HL-60/S4 treated with phorbol 12-myristate 13-acetate at 8.2 ng/mL for 4 days and 3 days (cell line): ENCODE data around the gene GTF2H3.
"Not testable (repeated sequence)": the region's sequence is repeated elsewhere in the genome, so short reads cannot be mapped to it uniquely, and the experiment has no call there.

ENCODE experiments used
- in situ Hi-C: fragments of 300-500 bp; cut with MboI; formaldehyde crosslinking; loops from 2 replicates; pipeline ENCODE4 v1.15.0; 2022; ENCODE audit warnings: low sequenced_read_pairs

Gene GTF2H3

DNA sequence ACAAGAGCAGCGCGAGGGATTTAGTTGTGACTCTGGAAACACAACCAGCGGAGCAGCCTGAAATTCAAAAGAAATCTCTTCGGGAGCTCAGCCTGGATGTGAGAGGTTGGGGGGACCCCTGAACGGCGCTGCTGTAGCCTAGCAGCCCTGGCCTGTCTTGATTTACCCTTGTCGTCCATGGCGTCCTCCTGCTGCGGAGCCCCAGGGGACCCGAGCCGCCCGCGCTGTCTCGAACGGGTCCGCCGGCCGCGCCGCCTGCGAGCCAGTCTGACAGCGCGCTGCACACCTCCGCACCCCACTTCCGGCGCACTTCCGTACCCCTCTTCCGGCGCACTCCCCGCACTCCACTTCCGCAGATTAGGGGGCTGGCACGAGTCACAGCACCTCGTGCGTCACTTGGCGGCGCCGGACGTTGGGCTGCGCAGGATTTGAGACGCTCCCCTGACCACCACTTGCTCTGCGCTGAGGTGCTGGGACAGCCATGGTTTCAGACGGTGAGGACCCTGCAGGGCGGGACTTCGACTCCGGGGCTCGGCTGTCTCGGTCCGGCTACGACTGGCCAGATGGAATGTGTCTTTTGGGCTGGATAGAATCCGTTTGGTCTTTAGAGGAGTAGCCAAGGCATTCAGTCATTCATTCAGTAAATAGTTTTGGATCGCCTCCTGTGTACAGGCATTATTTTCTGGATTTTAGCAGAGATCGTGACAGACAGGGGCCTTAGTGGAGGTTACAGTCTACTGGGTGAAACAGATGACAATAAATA is at the start of gene GTF2H3, which contains the start of gene EIF2B1:
Gene GTF2H3 (plus strand): TSS at position 451 of the 763 bp plus-strand sequence. CDS start 31 bp downstream, at position 482.
Gene EIF2B1 (minus strand): TSS at position 308 of the 763 bp plus-strand sequence. CDS start 129 bp downstream, at position 179.
- in situ Hi-C loops, result no loop called here

DNA sequence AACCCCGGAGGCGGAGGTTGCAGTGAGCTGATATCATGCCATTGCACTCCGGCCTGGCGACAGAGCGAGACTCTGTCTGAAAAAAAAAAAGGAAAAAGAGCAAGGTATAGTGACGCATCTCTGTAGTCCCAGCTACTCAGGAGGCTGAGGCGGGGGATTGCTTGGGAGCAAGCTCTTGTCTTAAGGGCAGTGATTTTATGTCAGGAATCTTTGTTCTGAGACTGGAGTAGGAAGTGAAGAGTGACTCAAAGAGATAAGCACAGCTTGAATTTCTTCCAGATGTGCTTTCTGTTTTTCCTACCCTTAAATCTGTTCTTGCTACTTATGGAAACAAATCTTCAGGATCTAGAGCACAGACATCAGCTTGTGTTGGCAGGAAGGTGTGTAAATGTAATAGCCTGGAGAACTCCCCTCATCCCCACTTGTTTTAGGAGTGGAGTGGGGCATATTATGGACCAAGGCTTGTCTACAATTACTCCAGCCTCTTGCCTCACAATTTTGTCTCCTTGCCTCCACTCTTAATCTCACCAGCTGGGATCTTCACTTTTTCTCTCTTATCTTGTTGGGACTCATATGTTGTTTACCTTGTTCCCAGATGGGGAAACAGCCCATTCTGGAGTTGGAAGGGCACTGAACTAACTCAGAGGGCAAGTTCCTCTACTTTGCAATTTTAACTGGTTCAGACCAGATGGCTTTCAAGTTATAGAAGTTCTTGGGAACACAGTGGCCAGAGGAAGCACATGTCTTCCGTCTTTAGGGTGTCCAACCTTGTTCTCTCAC is 41.7 kb upstream of the GTF2H3 start:
- in situ Hi-C loops, result no loop called here

GRCh38 chr12:123595729-123596128 is 37.9 kb upstream of the GTF2H3 start:
- in situ Hi-C loops, result no loop called here

GRCh38 chr12:123597100-123597499 is 36.5 kb upstream of the GTF2H3 start:
- in situ Hi-C loops, result no loop called here

GRCh38 chr12:123598522-123598921 is 35.1 kb upstream of the GTF2H3 start:
- in situ Hi-C loops, result no loop called here

DNA sequence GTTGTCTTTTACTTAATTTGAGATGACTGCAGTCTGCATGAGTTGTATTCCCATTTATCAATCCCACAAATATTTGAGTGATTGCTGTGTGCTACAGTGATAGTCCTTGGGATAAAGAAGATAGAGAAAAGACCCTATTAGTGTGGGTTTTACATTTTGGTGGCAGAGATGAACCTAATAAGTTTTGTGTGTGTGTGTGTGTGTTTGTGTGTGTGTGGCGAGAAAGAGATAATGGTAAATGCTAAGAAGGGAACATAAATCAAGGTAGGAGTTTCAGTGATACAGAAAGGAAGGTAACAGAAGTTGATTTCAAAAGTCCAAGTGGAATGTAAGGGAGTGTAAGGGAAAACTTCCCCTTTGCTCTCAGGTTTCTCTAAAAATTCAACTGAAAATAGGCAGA is 34.3 kb upstream of the GTF2H3 start:
- in situ Hi-C loops, result no loop called here

GRCh38 chr12:123599721-123600120 is 33.9 kb upstream of the GTF2H3 start:
- in situ Hi-C loops, result no loop called here

- in situ Hi-C loops, result no loop called here
Measured at GRCh38 chr12:123601602-123602489, 31.8 kb upstream of the GTF2H3 start, which contains the start of gene DDX55. TSS of gene DDX55 (plus strand) at chr12:123602099. CDS start at chr12:123602149, 50 bp downstream.

DNA sequence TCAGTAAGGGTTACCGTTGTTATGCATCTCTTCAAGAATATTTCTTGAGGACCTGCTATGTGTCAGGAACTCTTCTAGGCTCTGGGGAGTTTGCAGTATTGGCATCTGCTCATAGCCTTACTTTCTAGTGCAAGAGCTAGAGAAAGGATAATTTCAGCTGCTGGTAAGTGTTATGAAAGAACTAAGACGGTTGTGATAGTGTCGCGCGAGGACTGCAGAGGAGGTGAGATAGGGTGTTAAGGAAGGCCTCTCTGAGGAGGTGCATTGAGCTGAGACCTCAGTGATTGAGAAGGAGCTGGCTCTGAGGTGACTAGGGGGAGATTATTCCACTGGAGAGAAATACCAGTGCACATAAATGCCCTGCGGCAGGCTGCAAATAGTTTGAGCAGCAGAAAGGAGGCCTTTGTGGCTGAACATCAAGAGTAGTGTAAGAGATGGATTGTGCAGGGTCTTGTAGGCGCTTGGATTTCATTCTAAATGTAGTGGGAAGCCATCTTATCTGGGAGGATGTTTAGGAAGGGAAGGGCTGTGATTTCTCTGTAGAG is 30.9 kb upstream of the GTF2H3 start:
- in situ Hi-C loops, result no loop called here

DNA sequence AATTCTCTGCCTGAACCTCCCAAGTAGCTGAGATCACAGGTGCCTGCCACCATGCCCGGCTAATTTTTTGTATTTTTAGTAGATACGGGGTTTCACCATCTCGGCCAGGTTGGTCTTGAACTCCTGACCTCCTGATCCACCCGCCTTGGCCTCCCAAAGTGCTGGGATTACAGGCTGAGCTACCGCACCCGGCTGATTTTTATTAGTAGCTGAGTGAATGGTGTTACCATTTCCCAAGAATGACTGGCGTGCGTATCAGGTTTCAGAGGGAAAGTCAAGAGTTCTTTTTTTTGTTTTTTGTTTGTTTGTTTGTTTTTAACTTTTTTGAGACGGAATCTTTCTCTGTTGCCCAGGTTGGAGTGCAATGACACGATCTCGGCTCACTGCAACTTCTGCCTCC is 30.1 kb upstream of the GTF2H3 start:
- in situ Hi-C loops, result not testable (repeated sequence)

GRCh38 chr12:123607756-123608155 is 25.9 kb upstream of the GTF2H3 start:
- in situ Hi-C loops, result no loop called here

- in situ Hi-C loops, result no loop called here
Measured at GRCh38 chr12:123608182-123608581, 25.4 kb upstream of the GTF2H3 start.

GRCh38 chr12:123614110-123614509 is 19.5 kb upstream of the GTF2H3 start:
- in situ Hi-C loops, result no loop called here

GRCh38 chr12:123614531-123614930 is 19.1 kb upstream of the GTF2H3 start:
- in situ Hi-C loops, result no loop called here

GRCh38 chr12:123617144-123617543 is 16.5 kb upstream of the GTF2H3 start:
- in situ Hi-C loops, result no loop called here

DNA sequence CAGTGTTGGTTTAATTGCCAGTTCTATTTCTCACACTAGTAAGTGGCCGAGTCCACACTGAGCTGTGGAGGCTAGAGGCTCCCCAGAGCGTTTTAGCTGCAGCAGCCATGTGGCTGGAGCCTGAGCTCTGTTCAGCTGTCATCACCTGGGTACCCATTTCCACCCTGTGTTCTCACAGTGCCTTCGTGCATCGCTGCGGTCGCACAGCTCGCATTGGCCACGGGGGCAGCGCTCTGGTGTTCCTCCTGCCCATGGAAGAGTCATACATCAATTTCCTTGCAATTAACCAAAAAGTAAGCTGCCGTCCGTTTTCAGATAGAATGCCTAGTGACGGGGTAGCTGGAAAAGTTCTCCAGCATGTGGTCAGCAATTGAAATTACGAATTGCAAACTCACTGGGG is 16.0 kb upstream of the GTF2H3 start:
- in situ Hi-C loops, result no loop called here

GRCh38 chr12:123621101-123621500 is 12.5 kb upstream of the GTF2H3 start:
- in situ Hi-C loops, result no loop called here

DNA sequence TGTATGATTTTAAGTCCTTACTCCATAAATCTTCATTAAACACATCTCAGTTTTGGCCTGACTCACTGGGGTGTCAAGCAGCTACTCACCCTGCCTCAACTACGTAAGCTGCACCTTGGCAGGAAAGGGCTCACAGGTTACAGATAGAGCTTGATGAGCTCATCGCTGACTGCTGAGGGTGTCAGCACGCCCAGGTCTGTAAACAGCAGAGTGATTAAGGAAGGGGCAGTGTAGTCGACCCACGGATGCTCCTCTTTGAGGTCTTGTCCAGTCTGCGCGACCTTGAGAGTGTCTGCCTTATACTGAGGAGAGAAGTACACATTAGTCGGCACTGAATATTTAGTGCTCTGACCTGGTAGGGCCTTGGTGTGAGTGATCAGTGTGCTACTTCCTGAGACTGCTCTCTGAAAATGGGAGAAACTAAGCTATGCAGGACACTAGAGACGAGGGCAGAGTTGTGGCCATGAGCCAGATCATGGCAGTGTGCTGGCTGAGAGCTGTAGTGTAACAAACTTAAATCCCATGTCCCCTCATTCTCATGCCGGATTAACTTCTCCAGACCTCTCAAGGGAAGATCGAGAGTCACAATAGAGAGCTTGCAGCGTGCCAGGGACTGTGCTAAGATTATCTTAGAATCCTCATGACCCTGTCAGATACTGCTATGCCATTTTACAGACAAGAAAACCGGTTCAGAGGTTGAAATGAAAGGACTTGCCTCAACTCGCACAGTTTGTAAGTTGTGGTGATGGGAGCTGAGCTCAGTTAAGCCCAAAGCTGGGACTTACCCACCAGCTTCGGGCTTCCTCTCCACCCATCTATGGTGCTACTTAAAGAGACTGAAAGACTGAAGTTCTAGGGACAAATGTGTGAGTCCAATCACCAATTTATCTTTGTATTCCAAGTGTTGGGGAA is 11.8 kb upstream of the GTF2H3 start:
- in situ Hi-C loops, result no loop called here

DNA sequence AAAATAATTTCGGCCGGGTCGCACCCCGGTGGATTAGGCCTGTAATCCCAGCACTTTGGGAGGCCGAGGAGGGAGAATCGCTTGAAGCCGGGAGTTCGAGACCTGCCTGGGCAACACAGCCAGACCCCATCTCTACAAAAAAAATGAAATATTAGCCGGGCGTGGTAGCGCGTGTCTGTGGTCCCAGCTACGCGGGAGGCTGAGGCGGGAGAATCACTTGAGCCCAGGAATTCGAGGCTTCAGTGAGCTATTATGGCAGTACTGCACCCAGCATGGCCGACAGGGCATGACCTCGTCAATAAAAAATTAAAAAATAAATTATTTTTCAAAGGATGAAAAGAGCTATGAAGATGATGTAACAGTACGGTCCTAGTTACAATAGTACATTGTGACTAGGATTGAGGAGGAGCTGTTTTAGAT is 523 bp downstream of the GTF2H3 start:
- in situ Hi-C loops, result no loop called here

DNA sequence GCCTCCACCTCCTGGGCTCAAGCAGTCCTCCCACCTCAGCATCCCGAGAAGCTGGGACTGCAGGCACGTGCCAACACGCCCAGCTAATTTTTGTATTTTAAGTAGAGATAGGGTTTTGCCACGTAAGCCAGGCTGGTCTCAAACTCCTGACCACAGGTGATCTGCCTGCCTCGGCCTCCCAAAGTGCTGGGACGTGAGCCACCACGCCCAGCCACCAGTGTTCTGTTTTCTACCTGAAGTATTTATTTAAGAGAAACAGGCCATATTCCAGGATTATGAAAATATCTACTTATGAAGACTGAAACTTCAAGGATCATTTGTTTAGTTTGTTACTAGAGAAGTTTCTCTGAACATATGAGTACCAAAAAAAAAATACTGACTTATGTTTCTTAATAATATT is 10.3 kb downstream of the GTF2H3 start:
- in situ Hi-C loops, result no loop called here
